PC-9 (cell line): ENCODE results near the gene VRTN. TPM values are rescaled to one million over a fixed set of nuclear protein-coding genes. Genes with fewer than 3 reads are reported as not detected.

Experiments used
- BruUV-seq: library from RNA; stranded (reverse); fragments of 400-500 nt; replicated peaks from 2 replicates; lab custom pipeline; 2021; lab: Mats Ljungman, UMichigan
- CTCF ChIA-PET: fragments of 300-600 bp; sonication (Branson Sonifier 250); formaldehyde crosslinking; loops from one replicate; lab custom pipeline; 2022; ENCODE audit warnings: antibody characterized with exemption; lab: Charles Lee
- POLR2A ChIA-PET: fragments of 300-600 bp; sonication (Branson Sonifier 250); formaldehyde crosslinking; loops from one replicate; lab custom pipeline; 2022; ENCODE audit warnings: antibody characterized with exemption; ENCODE audit not compliant: unreplicated experiment; lab: Charles Lee
- DNase-seq, 2 experiments: peaks; one replicate each; pipeline versions ENCODE4 v3.0.0 to v3.0.0-alpha.2; 2015 to 2022; ENCODE audit warnings: mixed read lengths in 1 of 2
- H2AFZ ChIP-seq: fragments of 200-600 bp; sonication (generic); 2 replicates; pipeline ENCODE4 v1.8.1; 2017; ENCODE audit warnings: antibody characterized with exemption
- H3F3A ChIP-seq: fragments of 200-600 bp; sonication (generic); 2 replicates; pipeline ENCODE4 v1.8.1; 2017; ENCODE audit warnings: antibody characterized with exemption, mild to moderate bottlenecking, low read depth; ENCODE audit not compliant: insufficient read depth
- H3K27ac ChIP-seq: fragments of 200-600 bp; sonication (generic); 2 replicates; pipeline ENCODE4 v1.6.1; 2016; ENCODE audit warnings: mixed run types
- H3K27me3 ChIP-seq: fragments of 200-600 bp; sonication (generic); 2 replicates; pipeline ENCODE4 v1.6.1; 2016; ENCODE audit warnings: low read depth, mixed run types; ENCODE audit not compliant: insufficient read depth
- H3K36me3 ChIP-seq: fragments of 200-600 bp; sonication (generic); 2 replicates; pipeline ENCODE4 v1.6.1; 2016; ENCODE audit warnings: low read depth, mixed run types
- H3K4me1 ChIP-seq: fragments of 200-600 bp; sonication (generic); replicated peaks from 2 replicates; pipeline ENCODE4 v1.6.1; 2016; ENCODE audit warnings: mixed run types; ENCODE audit not compliant: insufficient read depth
- H3K4me2 ChIP-seq: fragments of 200-600 bp; sonication (generic); 2 replicates; pipeline ENCODE4 v1.6.1; 2017; ENCODE audit warnings: mixed run types
- H3K4me3 ChIP-seq: fragments of 200-600 bp; sonication (generic); 2 replicates; pipeline ENCODE4 v1.6.1; 2016; ENCODE audit warnings: mixed run types
- H3K79me2 ChIP-seq: fragments of 200-600 bp; sonication (generic); 2 replicates; pipeline ENCODE4 v1.6.1; 2017; ENCODE audit warnings: low read depth, mixed run types
- H3K9me2 ChIP-seq: fragments of 200-600 bp; sonication (generic); 2 replicates; pipeline ENCODE4 v1.8.1; 2017; ENCODE audit warnings: mild to moderate bottlenecking; ENCODE audit not compliant: insufficient read depth
- H3K9me3 ChIP-seq: fragments of 200-600 bp; sonication (generic); 2 replicates; pipeline ENCODE4 v1.8.1; 2016; ENCODE audit warnings: low read depth; ENCODE audit not compliant: insufficient read depth
- H4K20me1 ChIP-seq: fragments of 200-600 bp; sonication (generic); 2 replicates; pipeline ENCODE4 v1.8.1; 2017; ENCODE audit not compliant: insufficient read depth
- EZH2 ChIP-seq: fragments of 200-600 bp; sonication (generic); IDR thresholded peaks from 2 replicates; pipeline ENCODE4 v1.8.0; 2017; ENCODE audit warnings: antibody characterized with exemption, low read depth
- intact Hi-C: fragments of 100-400 bp; cut with micrococcal nuclease; formaldehyde crosslinking; loops from one replicate; pipeline ENCODE4 v1.10.0; 2022; ENCODE audit not compliant: unreplicated experiment
- total RNA-seq: library from RNA; stranded (reverse); gene quantifications from 2 replicates; pipeline ENCODE4 v1.2.3, GENCODE V29; 2021
- TF ChIP-seq, protein P1 (sequence below): fragments of 200-600 bp; sonication (generic); conservative IDR thresholded peaks from 2 replicates; pipeline ENCODE4 v1.6.1; 2017; ENCODE audit warnings: mixed run types, antibody characterized with exemption, mild to moderate bottlenecking, moderate library complexity

Gene VRTN
- total RNA-seq, 1 experiment from 2014 or later: not detected

DNA sequence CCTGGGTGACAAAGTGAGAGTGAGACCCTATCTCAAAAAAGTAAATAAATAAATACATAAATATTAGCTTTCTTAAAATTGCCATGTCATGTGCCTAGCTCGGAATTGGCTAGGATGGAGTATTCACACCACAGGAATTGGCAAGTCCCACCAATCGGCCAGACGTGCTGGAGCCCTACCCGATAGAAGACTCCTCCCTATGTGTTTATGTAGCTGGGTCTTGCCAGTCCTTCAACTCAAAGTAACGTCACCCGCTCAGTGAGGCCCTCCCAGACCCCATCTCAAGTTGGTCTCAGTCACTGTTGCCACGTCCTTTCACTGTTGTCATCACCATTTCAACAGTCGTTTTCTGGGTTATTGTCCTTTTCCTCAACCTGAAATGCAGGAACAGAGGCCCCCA is 20.2 kb downstream of the VRTN start:
- Histone ChIP-seq H3K9me3 (no peaks in the 10 kb centered on the region), H4K20me1 (no peaks in the 10 kb centered on the region), H3K27ac (no peak overlapping the region), H3K4me2 (no peak overlapping the region), H3K9me2 (no peaks in the 10 kb centered on the region), H3F3A (no peaks in the 10 kb centered on the region; the same call in 1 of the 2 replicates), H2AFZ (no peak overlapping the region), H3K4me3 (no peak overlapping the region), H3K4me1 (no peaks in the 10 kb centered on the region), H3K36me3 (no peaks in the 10 kb centered on the region), H3K27me3 (no peaks in the 10 kb centered on the region), H3K79me2 (no peaks in the 10 kb centered on the region)
- DNase-seq: no peak
- ChIA-PET CTCF (interaction anchor here (0.7 kb wide), 2 partner anchors 30 to 123 kb away, joined by 3 read pairs; no protein-coding TSS in a partner anchor), POLR2A (interaction anchor here (0.8 kb wide), 1 partner anchor 341 kb away, joined by 10 read pairs; no protein-coding TSS in a partner anchor)
- TF ChIP-seq EZH2: no peak
- TF ChIP-seq, protein P1, sequence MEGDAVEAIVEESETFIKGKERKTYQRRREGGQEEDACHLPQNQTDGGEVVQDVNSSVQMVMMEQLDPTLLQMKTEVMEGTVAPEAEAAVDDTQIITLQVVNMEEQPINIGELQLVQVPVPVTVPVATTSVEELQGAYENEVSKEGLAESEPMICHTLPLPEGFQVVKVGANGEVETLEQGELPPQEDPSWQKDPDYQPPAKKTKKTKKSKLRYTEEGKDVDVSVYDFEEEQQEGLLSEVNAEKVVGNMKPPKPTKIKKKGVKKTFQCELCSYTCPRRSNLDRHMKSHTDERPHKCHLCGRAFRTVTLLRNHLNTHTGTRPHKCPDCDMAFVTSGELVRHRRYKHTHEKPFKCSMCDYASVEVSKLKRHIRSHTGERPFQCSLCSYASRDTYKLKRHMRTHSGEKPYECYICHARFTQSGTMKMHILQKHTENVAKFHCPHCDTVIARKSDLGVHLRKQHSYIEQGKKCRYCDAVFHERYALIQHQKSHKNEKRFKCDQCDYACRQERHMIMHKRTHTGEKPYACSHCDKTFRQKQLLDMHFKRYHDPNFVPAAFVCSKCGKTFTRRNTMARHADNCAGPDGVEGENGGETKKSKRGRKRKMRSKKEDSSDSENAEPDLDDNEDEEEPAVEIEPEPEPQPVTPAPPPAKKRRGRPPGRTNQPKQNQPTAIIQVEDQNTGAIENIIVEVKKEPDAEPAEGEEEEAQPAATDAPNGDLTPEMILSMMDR: no peak
- intact Hi-C loops: no loop called here
- no TSS peak for BruUV-seq

DNA sequence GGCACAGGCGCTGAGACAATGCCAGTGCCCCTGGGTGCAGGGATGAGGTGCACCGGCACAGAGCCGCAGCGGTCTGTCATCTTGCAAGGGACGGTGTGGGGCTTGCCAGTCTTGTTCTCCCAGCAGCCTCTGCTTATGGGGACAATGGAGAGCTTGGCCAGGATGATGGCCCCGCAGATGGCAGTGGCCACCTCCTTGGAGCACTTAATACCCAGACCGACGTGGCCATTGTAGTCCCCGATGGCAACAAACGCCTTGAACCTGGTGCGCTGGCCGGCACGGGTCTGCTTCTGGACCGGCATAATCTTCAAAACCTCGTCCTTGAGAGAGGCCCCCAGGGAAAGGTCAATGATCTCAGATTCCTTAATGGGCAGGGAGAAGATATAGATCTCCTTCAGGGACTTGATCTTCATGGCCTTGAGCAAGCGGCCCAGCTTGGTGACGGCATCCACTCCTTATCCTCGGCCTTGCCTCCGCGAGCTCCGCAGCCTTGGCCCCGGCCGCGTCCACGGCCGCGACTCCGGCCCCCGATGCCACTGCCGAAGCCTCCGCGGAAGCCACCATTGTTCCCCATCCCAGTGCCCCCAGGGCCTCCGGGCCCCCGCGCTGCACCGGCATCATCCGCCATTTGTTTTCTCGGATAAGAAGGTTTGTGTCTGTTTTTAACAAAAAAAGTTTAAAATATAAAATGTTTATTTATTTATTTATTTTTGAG is 29.9 kb downstream of the VRTN start:
- H3F3A ChIP-seq: peaks cover 21% of the 10 kb centered on the region
- peaks cover 24% of the 10 kb centered on the region for H3K4me1 ChIP-seq
- H3K9me3 ChIP-seq: no peaks in the 10 kb centered on the region
- H2AFZ ChIP-seq: no peak overlapping the region
- no peak overlapping the region for H3K27ac ChIP-seq
- H4K20me1 ChIP-seq: no peaks in the 10 kb centered on the region
- TF ChIP-seq, protein P1: no peak
- no peak for TF ChIP-seq EZH2
- BruUV-seq: no TSS peak
- H3K27me3 ChIP-seq: no peaks in the 10 kb centered on the region
- no peak overlapping the region for H3K4me2 ChIP-seq
- ChIA-PET CTCF (interaction anchor here (0.7 kb wide), 1 partner anchor 297 kb away, joined by 3 read pairs; no protein-coding TSS in a partner anchor), POLR2A (no interaction called here)
- H3K36me3 ChIP-seq: no peaks in the 10 kb centered on the region
- DNase-seq: no peak
- no peaks in the 10 kb centered on the region for H3K9me2 ChIP-seq
- no peaks in the 10 kb centered on the region for H3K79me2 ChIP-seq
- intact Hi-C loops: no loop called here
- no peak overlapping the region for H3K4me3 ChIP-seq

DNA sequence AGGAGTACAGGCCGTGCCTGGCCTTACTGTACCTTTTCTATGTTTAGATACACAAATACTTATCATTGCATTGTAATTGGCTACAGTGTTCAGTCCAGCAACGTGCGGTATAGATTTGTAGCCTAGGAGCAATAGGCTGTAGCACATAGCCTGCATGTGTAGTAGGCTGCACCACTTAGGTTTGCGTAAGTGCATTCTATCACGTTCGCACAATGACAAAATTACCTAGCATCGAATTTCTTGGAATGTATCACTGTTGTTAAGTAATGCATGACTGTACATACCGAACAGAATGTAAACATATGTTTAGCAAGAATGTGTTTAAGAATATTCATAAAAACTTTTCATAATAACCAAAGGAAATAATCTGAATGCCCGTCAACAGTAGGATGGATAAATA is 31.9 kb downstream of the VRTN start:
- no peaks in the 10 kb centered on the region for H3K79me2 ChIP-seq
- ChIA-PET CTCF (interaction anchor here (0.5 kb wide), 1 partner anchor 128 kb away, joined by 7 read pairs; no protein-coding TSS in a partner anchor), POLR2A (no interaction called here)
- H3K9me2 ChIP-seq: no peaks in the 10 kb centered on the region
- H3K9me3 ChIP-seq: no peaks in the 10 kb centered on the region
- intact Hi-C loops: no loop called here
- no peak for TF ChIP-seq EZH2
- TF ChIP-seq, protein P1: no peak
- H3K4me1 ChIP-seq: peaks cover 24% of the 10 kb centered on the region
- no peaks in the 10 kb centered on the region for H4K20me1 ChIP-seq
- BruUV-seq: no TSS peak
- H3K36me3 ChIP-seq: no peaks in the 10 kb centered on the region
- no peak overlapping the region for H2AFZ ChIP-seq
- H3K4me3 ChIP-seq: no peak overlapping the region
- peak overlapping the region; percentile 16; the same call in 1 of the 2 replicates for H3K27ac ChIP-seq
- peak overlapping the region; percentile 37 for H3K4me2 ChIP-seq
- no peaks in the 10 kb centered on the region for H3K27me3 ChIP-seq
- DNase-seq: peak in 1 of 2 experiments; percentile 92
- peaks cover 21% of the 10 kb centered on the region for H3F3A ChIP-seq
